Activated CD4-positive, alpha-beta T cell treated with anti-CD3 and anti-CD28 coated beads, Interleukin-10, Interleukin-2, amounts not matched to agents 100 ng/mL and 50 ng/mL, durations not matched to agents 16 hours and 8 hours (primary cell): Measurements from ENCODE around the gene CYS1.
"Not testable (repeated sequence)": the region's sequence is repeated elsewhere in the genome, so short reads cannot be mapped to it uniquely, and the experiment has no call there.

ENCODE experiments used
- DNase-seq: peaks from one replicate; pipeline ENCODE4 v3.0.0-alpha.2; 2020

Gene CYS1

GRCh38 chr2:10045561-10046355 is 34.5 kb downstream of the CYS1 start:
- DNase-seq = no peak

- peak; percentile 91 for DNase-seq
Measured at GRCh38 chr2:10043906-10044601, 36.2 kb downstream of the CYS1 start.

DNA sequence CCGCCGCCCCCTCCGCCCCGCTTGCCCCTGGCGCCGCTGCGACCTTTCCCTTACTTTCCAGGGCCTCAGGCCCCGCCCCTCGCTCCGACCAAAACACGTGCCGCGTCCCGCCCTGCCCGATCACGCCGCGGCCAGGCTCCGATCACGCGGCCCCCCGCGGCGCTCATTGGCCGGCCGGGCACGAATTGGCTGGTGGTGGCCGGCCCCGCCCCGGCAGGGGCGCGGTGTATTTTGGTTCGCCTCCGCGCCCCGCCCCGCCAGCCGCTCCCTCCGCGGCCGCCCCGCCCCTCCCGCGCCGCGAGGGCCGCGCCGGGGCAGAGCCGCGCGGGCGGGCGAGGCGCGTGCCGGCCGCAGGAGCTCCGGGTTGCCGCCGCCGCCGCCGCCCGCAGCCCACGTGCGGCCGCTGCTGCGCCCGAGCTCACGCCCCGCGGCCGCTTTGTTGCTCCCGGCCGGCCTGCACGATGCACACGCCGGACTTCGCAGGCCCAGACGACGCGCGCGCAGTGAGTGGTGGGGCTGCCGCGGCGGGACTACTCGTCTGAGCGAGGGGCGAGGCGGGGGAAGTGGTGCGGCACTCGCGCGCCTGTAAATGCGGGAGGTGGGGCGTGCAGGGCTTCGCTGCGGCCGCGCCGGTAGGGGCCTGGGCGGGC is 36.8 kb downstream of the CYS1 start, which contains the start of gene KLF11:
Gene KLF11 (plus strand): TSS at position 295 of the 650 bp plus-strand sequence. CDS start 167 bp downstream, at position 462.
- DNase-seq = peak; percentile 79

GRCh38 chr2:10042301-10043161 is 37.7 kb downstream of the CYS1 start:
- no peak for DNase-seq

- no peak for DNase-seq
Measured at GRCh38 chr2:10041711-10042110, 38.5 kb downstream of the CYS1 start.

- no peak for DNase-seq
Measured at GRCh38 chr2:10039658-10040410, 40.4 kb downstream of the CYS1 start.

DNA sequence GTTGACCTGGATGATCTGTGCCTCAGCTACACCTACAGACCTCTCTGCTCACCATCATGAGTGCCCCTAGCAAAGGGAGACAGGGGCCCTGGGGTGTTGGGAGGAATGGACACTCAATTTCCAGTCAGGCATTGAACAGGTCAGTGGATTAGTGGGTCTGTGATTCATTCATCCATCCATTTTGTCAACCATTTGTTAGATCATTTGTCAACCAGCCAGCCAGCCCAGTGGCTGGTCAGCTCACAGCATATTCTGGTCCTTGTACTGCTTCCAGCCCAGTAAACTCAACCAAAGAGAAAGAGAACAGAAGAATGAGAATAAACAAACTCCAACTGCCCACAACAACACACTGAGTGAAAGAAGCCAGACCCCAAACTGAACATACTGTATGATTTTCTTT is 41.5 kb downstream of the CYS1 start:
- no peak for DNase-seq

DNA sequence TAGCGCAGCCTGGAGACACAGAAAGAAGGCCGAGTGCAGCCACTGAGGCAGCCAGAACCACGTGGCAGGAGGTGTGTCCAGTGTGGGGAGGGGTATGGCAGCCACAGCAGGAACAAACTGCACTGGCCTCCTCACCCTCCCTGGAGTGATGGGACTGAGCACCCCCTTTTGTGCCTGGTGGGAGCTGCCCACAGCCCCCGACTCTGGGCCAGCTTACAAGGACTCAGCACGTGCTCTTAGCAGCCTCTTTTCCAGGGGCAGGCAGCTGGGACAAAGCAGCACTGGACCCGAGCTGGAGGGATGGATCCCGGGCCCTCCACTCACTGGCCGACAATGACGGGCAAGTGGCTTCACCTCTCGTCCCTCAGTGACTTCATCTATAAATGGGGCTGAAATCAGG is 42.1 kb downstream of the CYS1 start:
- no peak for DNase-seq

DNA sequence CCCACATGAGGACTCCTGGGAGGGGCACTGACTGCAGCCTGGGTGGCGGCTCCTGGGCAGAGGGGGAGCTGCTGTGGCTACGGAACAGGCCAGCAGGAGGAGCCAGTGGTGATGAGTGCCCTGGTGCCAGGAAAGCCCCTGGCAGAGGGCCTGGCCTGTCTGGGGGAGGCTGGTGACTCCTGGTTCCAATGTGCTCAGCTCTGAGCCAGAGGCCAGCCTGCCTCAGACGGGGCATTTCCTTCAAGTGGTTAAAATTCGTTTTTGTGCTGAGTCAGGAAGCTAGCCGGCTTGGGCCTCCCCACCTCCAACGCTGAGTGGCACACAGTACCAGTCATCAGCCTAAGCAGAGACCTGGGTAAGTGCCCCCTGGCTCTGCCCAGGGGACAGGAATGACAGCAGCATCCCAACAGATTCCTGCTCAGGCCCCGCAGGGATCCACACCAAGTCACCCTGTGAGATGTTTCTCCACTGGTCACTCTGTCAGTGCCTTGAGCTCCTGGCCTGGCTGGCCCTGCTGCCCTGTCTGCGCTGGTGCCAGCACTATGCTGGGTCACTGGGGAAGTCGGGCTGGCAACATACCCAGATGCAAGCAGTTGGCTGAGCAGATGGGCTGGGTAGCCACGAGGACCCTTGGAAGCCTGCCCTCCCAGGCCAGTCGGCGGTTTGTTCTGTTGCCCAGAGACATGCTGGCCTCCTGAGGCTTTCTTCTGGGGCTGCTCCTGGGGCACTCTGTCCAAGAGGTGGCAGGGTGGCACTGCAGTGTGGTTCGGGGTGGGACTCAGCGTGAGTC is 43.9 kb downstream of the CYS1 start:
- DNase-seq = peak; percentile 47

GRCh38 chr2:10035633-10036032 is 44.6 kb downstream of the CYS1 start:
- no peak for DNase-seq

- DNase-seq = peak; percentile 30
Measured at GRCh38 chr2:10035053-10035422, 45.2 kb downstream of the CYS1 start.

GRCh38 chr2:10034333-10035052 is 45.7 kb downstream of the CYS1 start:
- no peak for DNase-seq

DNA sequence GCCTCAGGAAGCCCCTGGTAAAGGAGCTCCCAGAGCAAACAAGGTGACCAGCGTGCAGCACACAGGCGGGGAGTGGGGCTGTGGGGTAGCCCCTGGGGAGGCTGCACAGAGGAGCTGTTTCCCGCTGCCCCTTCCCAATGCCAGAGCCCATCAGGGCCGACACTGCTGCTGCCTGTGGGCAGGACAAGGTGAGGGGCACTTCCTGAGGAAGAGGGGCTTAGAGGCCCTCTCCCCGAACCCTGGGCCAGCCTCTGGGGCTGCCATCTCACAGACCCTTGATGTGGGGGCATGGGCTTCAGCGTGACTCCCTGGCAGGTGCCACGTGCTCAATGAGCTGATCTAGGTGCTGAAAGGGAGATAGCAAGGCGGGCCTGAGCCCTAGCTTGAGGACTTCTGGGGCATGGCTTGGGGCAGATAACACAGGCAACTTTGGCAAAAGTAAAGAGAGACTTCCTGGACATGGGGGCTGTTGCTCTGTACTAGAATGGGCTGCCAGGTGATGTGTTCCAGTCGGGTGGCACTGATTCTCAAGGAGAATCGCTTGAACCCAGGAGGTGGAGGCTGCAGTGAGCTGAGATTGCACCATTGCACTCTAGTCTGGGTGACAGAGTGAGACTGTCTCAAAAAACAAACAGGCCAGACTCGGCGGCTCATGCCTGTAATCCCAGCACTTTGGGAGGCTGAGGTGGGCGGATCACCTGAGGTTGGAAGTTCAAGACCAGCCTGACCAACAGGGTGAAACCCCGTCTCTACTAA is 46.8 kb downstream of the CYS1 start:
- DNase-seq = no peak

DNA sequence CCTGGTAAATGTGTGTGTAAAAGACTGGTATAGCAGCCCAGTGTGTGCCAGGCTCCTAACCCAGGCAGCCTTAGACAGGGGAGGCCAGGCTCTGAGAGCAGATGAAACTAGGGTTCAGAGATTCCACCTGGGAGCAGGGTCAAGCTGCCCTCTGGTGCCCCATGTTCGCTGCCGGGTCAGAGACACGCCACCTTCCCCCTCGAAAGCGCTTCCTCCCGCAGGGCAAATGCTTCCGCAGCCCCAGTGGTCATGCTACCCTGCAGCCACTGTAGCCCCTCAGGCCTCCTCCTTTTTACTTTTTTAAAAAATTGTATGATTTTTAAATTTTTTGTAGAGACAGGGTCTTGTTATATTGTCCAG is 47.5 kb downstream of the CYS1 start:
- DNase-seq = no peak

GRCh38 chr2:10031886-10032745 is 48.1 kb downstream of the CYS1 start:
- DNase-seq = no peak

DNA sequence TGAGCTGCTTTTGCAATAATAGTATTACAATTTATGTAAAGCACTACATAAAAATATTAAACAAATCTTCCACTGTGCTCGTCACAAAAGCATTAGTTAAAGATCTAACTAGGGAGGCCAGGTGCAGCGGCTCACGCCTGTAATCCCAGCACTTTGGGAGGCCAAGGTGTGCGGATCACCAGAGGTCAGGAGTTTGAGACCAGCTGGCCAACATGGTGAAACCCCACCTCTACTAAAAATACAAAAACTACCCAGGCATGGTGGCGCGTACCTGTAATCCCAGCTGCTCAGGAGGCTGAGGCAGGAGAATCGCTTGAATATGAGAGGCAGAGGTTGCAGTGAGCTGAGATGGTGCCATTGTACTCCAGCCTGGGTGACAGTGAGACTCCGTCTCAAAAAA is 49.4 kb downstream of the CYS1 start:
- DNase-seq = not testable (repeated sequence)

DNA sequence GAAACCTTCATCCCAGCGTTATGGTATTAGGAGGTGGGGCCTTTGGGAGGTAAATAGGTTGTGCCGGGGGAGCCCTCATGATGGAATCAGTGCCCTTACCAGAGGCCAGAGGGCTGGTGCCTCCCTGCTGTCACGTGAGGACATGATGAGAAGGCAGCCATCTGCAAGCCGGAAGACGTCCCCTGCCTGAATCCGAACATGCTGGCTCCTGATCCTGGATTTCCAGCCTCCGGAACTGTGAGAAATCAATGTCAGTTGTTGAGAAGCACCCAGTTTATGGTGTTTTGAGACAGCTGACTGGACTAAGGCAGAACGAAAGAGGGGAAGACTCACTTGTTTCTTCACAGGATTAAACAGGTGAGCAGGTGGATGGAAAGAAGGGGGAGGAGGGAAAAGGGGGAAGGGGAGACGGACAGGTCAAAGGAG is 49.9 kb downstream of the CYS1 start:
- no peak for DNase-seq

GRCh38 chr2:10029875-10030223 is 50.4 kb downstream of the CYS1 start:
- DNase-seq = no peak
